ENCODE results near the gene CCR2. TPM values are rescaled to one million over a fixed set of nuclear protein-coding genes. Genes with fewer than 3 reads are reported as not detected.
"Not testable (repeated sequence)": the region's sequence is repeated elsewhere in the genome, so short reads cannot be mapped to it uniquely, and the experiment has no call there.

The CCR2 gene
- total RNA-seq, 1 experiment from 2014 or later: 0.12 TPM

GRCh38 chr3:46402902-46403301 lies 49.0 kb downstream of the CCR2 start:
- DNase-seq (ENCODE audit: low read depth): not testable (repeated sequence)

- DNase-seq (ENCODE audit: low read depth): no peak
Measured at GRCh38 chr3:46405301-46406019, 51.5 kb downstream of the CCR2 start.

- DNase-seq (ENCODE audit: low read depth): no peak
Measured at GRCh38 chr3:46406443-46406787, 52.5 kb downstream of the CCR2 start.

GRCh38 chr3:46406788-46407611 lies 53.1 kb downstream of the CCR2 start, which contains the start of the genes CCR5AS and CCRL2:
Gene CCR5AS, minus strand, starts transcription at chr3:46407066.
Gene CCRL2, plus strand, starts transcription at chr3:46407259. Its CDS starts 821 bp downstream, at chr3:46408080.
- DNase-seq (ENCODE audit: low read depth): peak; percentile 56

GRCh38 chr3:46407970-46408369 lies 54.1 kb downstream of the CCR2 start:
- no peak for DNase-seq (ENCODE audit: low read depth)

- no peak for DNase-seq (ENCODE audit: low read depth)
Measured at GRCh38 chr3:46408853-46409252, 54.9 kb downstream of the CCR2 start.

GRCh38 chr3:46409739-46410489 lies 56.0 kb downstream of the CCR2 start:
- DNase-seq (ENCODE audit: low read depth): no peak

Other genes with a start within 250 kb of the CCR2 start
- gene CCR1, start 145.8 kb upstream of the CCR2 start, total RNA-seq (2014; rRNA removed; shearing (Covaris generic)): 5.6 and 7.3 TPM in 2 replicates
- gene CCR3, start 111.7 kb upstream of the CCR2 start, total RNA-seq (2014; rRNA removed; shearing (Covaris generic)): 0.20 TPM in 1 of 2 replicates, not detected in the other
- not detected in 2 replicates for gene CCR5, start 16.8 kb downstream of the CCR2 start, total RNA-seq (2014; rRNA removed; shearing (Covaris generic))
- gene CCRL2, start 53.1 kb downstream of the CCR2 start, total RNA-seq (2014; rRNA removed; shearing (Covaris generic)): 0.27 and 1.0 TPM in 2 replicates
- gene LTF, start 110.8 kb downstream of the CCR2 start, total RNA-seq (2014; rRNA removed; shearing (Covaris generic)): 0.30 and 0.52 TPM in 2 replicates
- gene RTP3, start 143.9 kb downstream of the CCR2 start, total RNA-seq (2014; rRNA removed; shearing (Covaris generic)): 0.20 and 0.81 TPM in 2 replicates
- gene LRRC2, start 212.2 kb downstream of the CCR2 start, total RNA-seq (2014; rRNA removed; shearing (Covaris generic)): 0.17 and 1.1 TPM in 2 replicates

Measured in M059J (cell line).